DND-41 (cell line): ENCODE results near the gene ATP1A3.

Source experiments
- EZH2 ChIP-seq: IDR thresholded peaks from 3 replicates; pipeline ENCODE4 v1.6.1; 2012; ENCODE audit warnings: borderline replicate concordance, low read depth, mild to moderate bottlenecking, moderate library complexity, low read length, inconsistent platforms; ENCODE audit not compliant: severe bottlenecking
- TF ChIP-seq, protein P1 (sequence below): IDR thresholded peaks from 2 replicates; pipeline ENCODE4 v1.5.1; 2012; ENCODE audit warnings: borderline replicate concordance, low read length, moderate library complexity, mild to moderate bottlenecking; ENCODE audit not compliant: poor library complexity, severe bottlenecking; ENCODE audit errors: extremely low read depth

DNA sequence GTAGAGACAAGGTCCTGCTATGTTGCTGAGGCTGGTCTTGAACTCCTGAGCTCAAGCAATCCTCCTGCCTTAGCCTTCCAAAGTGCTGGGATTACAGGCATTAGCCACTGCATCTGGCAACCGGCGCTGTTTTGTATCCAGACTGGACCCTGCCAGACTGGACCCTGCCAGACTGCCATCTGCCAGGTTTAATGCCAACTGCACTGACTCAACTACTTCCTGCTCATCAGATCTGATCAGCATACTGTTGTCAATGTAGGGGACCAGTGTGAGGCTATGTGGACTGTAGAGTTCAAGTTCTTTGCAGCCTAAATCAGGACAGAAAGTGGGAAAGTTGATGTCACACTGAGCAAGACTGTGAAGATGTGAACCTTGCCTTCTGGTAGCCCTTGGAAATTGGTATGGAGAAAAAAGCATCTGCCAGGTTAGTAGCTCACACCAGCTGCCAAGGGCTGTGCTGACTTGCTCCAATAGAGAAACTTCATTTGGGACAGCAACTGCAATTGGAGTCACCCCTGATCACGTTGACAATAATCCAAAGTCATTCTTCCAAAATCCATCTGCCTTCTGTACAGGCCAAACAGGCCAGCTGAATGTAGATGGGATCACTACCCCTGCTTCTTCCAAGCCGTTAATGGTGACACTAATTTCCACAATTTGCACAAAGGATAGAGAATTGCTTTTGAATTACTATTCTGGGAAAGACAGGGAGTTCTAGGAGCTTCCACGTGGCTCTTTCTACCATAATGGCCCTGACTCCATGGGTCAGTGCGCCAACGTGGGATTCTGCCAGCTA lies 36.8 kb upstream of the ATP1A3 start:
- TF ChIP-seq, protein P1, sequence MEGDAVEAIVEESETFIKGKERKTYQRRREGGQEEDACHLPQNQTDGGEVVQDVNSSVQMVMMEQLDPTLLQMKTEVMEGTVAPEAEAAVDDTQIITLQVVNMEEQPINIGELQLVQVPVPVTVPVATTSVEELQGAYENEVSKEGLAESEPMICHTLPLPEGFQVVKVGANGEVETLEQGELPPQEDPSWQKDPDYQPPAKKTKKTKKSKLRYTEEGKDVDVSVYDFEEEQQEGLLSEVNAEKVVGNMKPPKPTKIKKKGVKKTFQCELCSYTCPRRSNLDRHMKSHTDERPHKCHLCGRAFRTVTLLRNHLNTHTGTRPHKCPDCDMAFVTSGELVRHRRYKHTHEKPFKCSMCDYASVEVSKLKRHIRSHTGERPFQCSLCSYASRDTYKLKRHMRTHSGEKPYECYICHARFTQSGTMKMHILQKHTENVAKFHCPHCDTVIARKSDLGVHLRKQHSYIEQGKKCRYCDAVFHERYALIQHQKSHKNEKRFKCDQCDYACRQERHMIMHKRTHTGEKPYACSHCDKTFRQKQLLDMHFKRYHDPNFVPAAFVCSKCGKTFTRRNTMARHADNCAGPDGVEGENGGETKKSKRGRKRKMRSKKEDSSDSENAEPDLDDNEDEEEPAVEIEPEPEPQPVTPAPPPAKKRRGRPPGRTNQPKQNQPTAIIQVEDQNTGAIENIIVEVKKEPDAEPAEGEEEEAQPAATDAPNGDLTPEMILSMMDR: no peak
- TF ChIP-seq EZH2: no peak
